Keratinocyte (primary cell): Measurements from ENCODE around the gene EYS. TPM values are rescaled to one million over a fixed set of nuclear protein-coding genes. Genes with fewer than 3 reads are reported as not detected.

Experiments used
- DNase-seq: peaks from one replicate; pipeline ENCODE4 v3.0.0-alpha.2; 2011; ENCODE audit warnings: low read depth, missing footprints, low spot score
- FAIRE-seq: peaks from 2 replicates; lab custom pipeline; 2011; peaks lifted over from hg19 to GRCh38; lab: Jason Lieb, UNC
- H2AFZ ChIP-seq: 2 replicates; pipeline ENCODE4 v1.6.0; 2012; ENCODE audit warnings: low read length, control low read depth, inconsistent platforms; ENCODE audit not compliant: control insufficient read depth
- H3K27ac ChIP-seq: 2 replicates; pipeline ENCODE4 v1.5.1; 2011; ENCODE audit warnings: low read length; ENCODE audit not compliant: control insufficient read depth, insufficient read depth
- H3K27me3 ChIP-seq: 3 replicates; pipeline ENCODE4 v1.6.0; 2011; ENCODE audit warnings: low read length; ENCODE audit not compliant: control insufficient read depth, insufficient read depth; ENCODE audit errors: extremely low read depth
- H3K36me3 ChIP-seq, 2 experiments: 2 replicates in 1 of 2; 3 replicates in 1 of 2; pipeline ENCODE4 v1.5.1; 2011; ENCODE audit warnings: low read length in 2 of 2, mild to moderate bottlenecking in 1 of 2; ENCODE audit not compliant: control insufficient read depth in 2 of 2, insufficient read depth in 2 of 2; ENCODE audit errors: extremely low read depth in 1 of 2
- H3K4me1 ChIP-seq: 3 replicates; pipeline ENCODE4 v1.5.1; 2011; ENCODE audit warnings: low read length; ENCODE audit not compliant: control insufficient read depth, insufficient read depth; ENCODE audit errors: extremely low read depth
- H3K4me2 ChIP-seq: 3 replicates; pipeline ENCODE4 v1.6.0; 2011; ENCODE audit warnings: low read depth, low read length; ENCODE audit not compliant: control insufficient read depth, insufficient read depth; ENCODE audit errors: extremely low read depth
- H3K4me3 ChIP-seq, 3 experiments: fragments of 200-600 bp in 1 of 3; sonication (generic) in 1 of 3; 2 replicates in 2 of 3; 3 replicates in 1 of 3; pipeline ENCODE4 v1.5.1; 2011 to 2016; ENCODE audit warnings: low read length in 3 of 3, mild to moderate bottlenecking in 3 of 3, control low read depth in 2 of 3, inconsistent platforms in 1 of 3, low read depth in 1 of 3, mixed read lengths in 1 of 3, mixed run types in 1 of 3, moderate library complexity in 1 of 3; ENCODE audit not compliant: control insufficient read depth in 2 of 3, insufficient read depth in 2 of 3; ENCODE audit errors: extremely low read depth in 1 of 3
- H3K79me2 ChIP-seq: 2 replicates; pipeline ENCODE4 v1.6.0; 2012; ENCODE audit warnings: low read length; ENCODE audit not compliant: control insufficient read depth, insufficient read depth
- H3K9ac ChIP-seq: 3 replicates; pipeline ENCODE4 v1.6.0; 2011; ENCODE audit warnings: low read length; ENCODE audit not compliant: control insufficient read depth, insufficient read depth; ENCODE audit errors: extremely low read depth
- H3K9me1 ChIP-seq: 3 replicates; pipeline ENCODE4 v1.6.0; 2011; ENCODE audit warnings: low read length; ENCODE audit not compliant: control insufficient read depth, insufficient read depth; ENCODE audit errors: extremely low read depth
- H3K9me3 ChIP-seq: 2 replicates; pipeline ENCODE4 v1.5.1; 2012; ENCODE audit warnings: low read depth, low read length; ENCODE audit not compliant: control insufficient read depth
- H4K20me1 ChIP-seq: 3 replicates; pipeline ENCODE4 v1.6.0; 2011; ENCODE audit warnings: low read length; ENCODE audit not compliant: control insufficient read depth, insufficient read depth; ENCODE audit errors: extremely low read depth
- EZH2 ChIP-seq: IDR thresholded peaks from one replicate; pipeline ENCODE4 v1.6.1; 2012; ENCODE audit warnings: inconsistent platforms, mild to moderate bottlenecking, low read length, moderate library complexity
- dilution Hi-C: fragments of 300-500 bp; cut with MboI; formaldehyde crosslinking; loops from one replicate; pipeline ENCODE4 v1.7.0; 2020; ENCODE audit warnings: low sequenced_read_pairs; ENCODE audit not compliant: extremely low pct_ligation_motif_present
- polyA plus RNA-seq, 5 experiments: library from polyadenylated mRNA; depleted of rRNA in 3 of 5; stranded (reverse) in 3 of 5; stranded (forward) in 1 of 5; unstranded in 1 of 5; fragments of >200 nt; gene quantifications; 1 replicate in 1 of 5; 2 replicates in 3 of 5; 3 replicates in 1 of 5; pipeline versions ENCODE4 v1.2.1 to v1.2.3, GENCODE V29; 2011 to 2012; ENCODE audit warnings: missing spikeins in 2 of 5, low read depth in 1 of 5, low replicate concordance in 1 of 5
- TF ChIP-seq, protein P1 (sequence below), 3 experiments: IDR thresholded peaks in 1 of 3; conservative IDR thresholded peaks in 1 of 3; optimal IDR thresholded peaks in 1 of 3; 2 replicates in 2 of 3; 3 replicates in 1 of 3; pipeline versions ENCODE3 to v1.5.1; 2011; ENCODE audit warnings: low read length in 3 of 3, mild to moderate bottlenecking in 3 of 3, moderate library complexity in 2 of 3, control low read depth in 1 of 3, inconsistent platforms in 1 of 3; ENCODE audit not compliant: insufficient read depth in 2 of 3; ENCODE audit errors: extremely low read depth in 1 of 3

The EYS gene
- polyA plus RNA-seq, 1 donor (not counting 4 experiments of a cell fraction or from before 2014, with no cell fraction given) = 0.34 TPM

DNA sequence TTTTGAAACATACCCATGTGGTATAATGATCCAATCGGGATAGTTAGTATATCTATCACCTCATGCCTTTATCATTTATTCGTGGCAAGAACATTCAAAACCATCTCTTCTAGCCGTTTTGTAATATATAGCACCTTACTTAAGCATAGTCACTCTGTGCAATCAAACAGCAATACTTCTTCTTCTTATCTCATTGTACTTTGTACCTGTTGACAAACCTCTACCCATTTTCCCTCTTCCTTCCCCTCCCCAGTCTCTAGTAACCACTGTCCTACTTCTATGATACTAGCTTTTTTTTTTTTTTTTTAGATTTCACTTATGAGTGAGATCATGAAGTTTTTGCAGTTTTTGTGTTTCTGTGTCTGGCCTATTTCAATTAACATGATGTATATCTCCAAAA lies 296.7 kb downstream of the EYS start:
- no peaks in the 10 kb centered on the region for H3K79me2 ChIP-seq
- H3K9me3 ChIP-seq = no peaks in the 10 kb centered on the region
- no peak overlapping the region for H3K4me3 ChIP-seq
- H3K4me2 ChIP-seq = no peak overlapping the region
- H3K9ac ChIP-seq = no peak overlapping the region
- H3K27me3 ChIP-seq = no peaks in the 10 kb centered on the region
- no peaks in the 10 kb centered on the region for H3K4me1 ChIP-seq
- no peaks in the 10 kb centered on the region for H3K36me3 ChIP-seq
- H3K9me1 ChIP-seq = no peaks in the 10 kb centered on the region
- TF ChIP-seq, protein P1, sequence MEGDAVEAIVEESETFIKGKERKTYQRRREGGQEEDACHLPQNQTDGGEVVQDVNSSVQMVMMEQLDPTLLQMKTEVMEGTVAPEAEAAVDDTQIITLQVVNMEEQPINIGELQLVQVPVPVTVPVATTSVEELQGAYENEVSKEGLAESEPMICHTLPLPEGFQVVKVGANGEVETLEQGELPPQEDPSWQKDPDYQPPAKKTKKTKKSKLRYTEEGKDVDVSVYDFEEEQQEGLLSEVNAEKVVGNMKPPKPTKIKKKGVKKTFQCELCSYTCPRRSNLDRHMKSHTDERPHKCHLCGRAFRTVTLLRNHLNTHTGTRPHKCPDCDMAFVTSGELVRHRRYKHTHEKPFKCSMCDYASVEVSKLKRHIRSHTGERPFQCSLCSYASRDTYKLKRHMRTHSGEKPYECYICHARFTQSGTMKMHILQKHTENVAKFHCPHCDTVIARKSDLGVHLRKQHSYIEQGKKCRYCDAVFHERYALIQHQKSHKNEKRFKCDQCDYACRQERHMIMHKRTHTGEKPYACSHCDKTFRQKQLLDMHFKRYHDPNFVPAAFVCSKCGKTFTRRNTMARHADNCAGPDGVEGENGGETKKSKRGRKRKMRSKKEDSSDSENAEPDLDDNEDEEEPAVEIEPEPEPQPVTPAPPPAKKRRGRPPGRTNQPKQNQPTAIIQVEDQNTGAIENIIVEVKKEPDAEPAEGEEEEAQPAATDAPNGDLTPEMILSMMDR (optimal IDR thresholded peaks at IDR 0.05 in 1 of 3, IDR thresholded peaks at IDR 0.05 in 1 of 3, conservative IDR thresholded peaks at IDR 0.05 in 1 of 3; ENCODE audit: extremely low read depth in 1 of 3, insufficient read depth in 2 of 3, low read length in 3 of 3) = no peak
- TF ChIP-seq EZH2 = no peak
- no peak overlapping the region for H3K27ac ChIP-seq
- DNase-seq (no peak), FAIRE-seq (no peak)
- no peaks in the 10 kb centered on the region for H4K20me1 ChIP-seq
- no peak overlapping the region for H2AFZ ChIP-seq
- dilution Hi-C loops = no loop called here

DNA sequence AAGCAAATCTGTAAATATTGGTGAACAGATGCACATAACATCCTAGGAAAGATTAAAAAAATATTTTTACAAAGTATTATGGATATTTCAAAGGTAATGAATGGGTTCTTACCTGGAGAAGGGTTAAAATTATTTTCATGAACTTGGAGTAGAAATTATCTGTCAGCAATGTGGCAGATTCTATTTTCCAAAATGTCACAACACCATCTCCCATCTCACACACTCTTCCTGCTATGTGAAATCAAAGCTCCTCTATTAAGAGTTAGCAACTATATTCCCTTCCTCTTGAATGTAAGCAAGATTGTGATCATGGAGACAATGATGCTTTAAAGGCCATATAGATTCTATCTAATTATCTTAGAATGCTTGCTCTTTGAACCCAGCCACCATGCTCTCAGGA lies 304.5 kb downstream of the EYS start:
- H3K4me2 ChIP-seq = no peak overlapping the region
- H3K36me3 ChIP-seq = no peaks in the 10 kb centered on the region
- FAIRE-seq = no peak
- TF ChIP-seq, protein P1 (optimal IDR thresholded peaks at IDR 0.05 in 1 of 3, IDR thresholded peaks at IDR 0.05 in 1 of 3, conservative IDR thresholded peaks at IDR 0.05 in 1 of 3; ENCODE audit: extremely low read depth in 1 of 3, insufficient read depth in 2 of 3, low read length in 3 of 3) = no peak
- no peak for TF ChIP-seq EZH2
- H3K4me3 ChIP-seq = no peak overlapping the region
- H3K79me2 ChIP-seq = no peaks in the 10 kb centered on the region
- H4K20me1 ChIP-seq = no peaks in the 10 kb centered on the region
- DNase-seq = no peak
- no peak overlapping the region for H3K9ac ChIP-seq
- no peaks in the 10 kb centered on the region for H3K9me1 ChIP-seq
- H3K27me3 ChIP-seq = no peaks in the 10 kb centered on the region
- dilution Hi-C loops = no loop called here
- H3K9me3 ChIP-seq = no peaks in the 10 kb centered on the region
- H3K27ac ChIP-seq = no peak overlapping the region
- no peaks in the 10 kb centered on the region for H3K4me1 ChIP-seq
- no peak overlapping the region for H2AFZ ChIP-seq
